A673 (cell line): ENCODE results near the gene ECSCR. TPM values are rescaled to one million over a fixed set of nuclear protein-coding genes. Genes with fewer than 3 reads are reported as not detected.

Experiments used
- BruUV-seq: library from RNA; stranded (reverse); fragments of 400-500 nt; replicated peaks from 2 replicates; lab custom pipeline; 2021; lab: Mats Ljungman, UMichigan
- CTCF ChIA-PET: fragments of 300-600 bp; sonication (Branson Sonifier 250); formaldehyde crosslinking; loops from one replicate; lab custom pipeline; 2022; ENCODE audit warnings: antibody characterized with exemption; lab: Charles Lee
- POLR2A ChIA-PET: fragments of 300-600 bp; sonication (Branson Sonifier 250); formaldehyde crosslinking; loops from one replicate; lab custom pipeline; 2022; ENCODE audit warnings: antibody characterized with exemption; ENCODE audit not compliant: low non-redundant PET; lab: Charles Lee
- DNase-seq: peaks from one replicate; pipeline ENCODE4 v3.0.0-alpha.2; 2015; ENCODE audit warnings: low spot score
- H3K27ac ChIP-seq: fragments of 200-600 bp; sonication (generic); 2 replicates; pipeline ENCODE4 v1.5.1; 2016; ENCODE audit warnings: mixed run types, low read depth, mild to moderate bottlenecking, mixed read lengths, antibody characterized with exemption, low read length; ENCODE audit not compliant: poor library complexity, severe bottlenecking
- H3K27me3 ChIP-seq: fragments of 200-600 bp; sonication (generic); replicated peaks from 2 replicates; pipeline ENCODE4 v1.6.1; 2017; ENCODE audit warnings: mixed run types, low read depth, mild to moderate bottlenecking, mixed read lengths, antibody characterized with exemption, low read length; ENCODE audit not compliant: insufficient read depth, poor library complexity
- H3K36me3 ChIP-seq: fragments of 200-600 bp; sonication (generic); 2 replicates; pipeline ENCODE4 v1.6.1; 2016; ENCODE audit warnings: mixed run types, mild to moderate bottlenecking, mixed read lengths, antibody characterized with exemption, low read length; ENCODE audit not compliant: insufficient read depth, poor library complexity, severe bottlenecking
- H3K4me1 ChIP-seq: fragments of 200-600 bp; sonication (generic); 2 replicates; pipeline ENCODE4 v1.6.1; 2017; ENCODE audit warnings: mixed run types, mild to moderate bottlenecking, mixed read lengths, antibody characterized with exemption, low read length; ENCODE audit not compliant: insufficient read depth, poor library complexity, severe bottlenecking
- H3K4me3 ChIP-seq: fragments of 200-600 bp; sonication (generic); 2 replicates; pipeline ENCODE4 v1.5.1; 2016; ENCODE audit warnings: low read depth, mixed run types, mild to moderate bottlenecking, mixed read lengths, low read length; ENCODE audit not compliant: poor library complexity, severe bottlenecking
- H3K9me3 ChIP-seq: fragments of 200-600 bp; sonication (generic); 2 replicates; pipeline ENCODE4 v1.6.1; 2016; ENCODE audit warnings: mixed run types, low read depth, mild to moderate bottlenecking, mixed read lengths, antibody characterized with exemption, low read length; ENCODE audit not compliant: poor library complexity, severe bottlenecking
- EZH2 ChIP-seq: fragments of 200-600 bp; sonication (generic); IDR thresholded peaks from 2 replicates; pipeline ENCODE4 v1.6.1; 2017; ENCODE audit warnings: borderline replicate concordance, low read depth, mild to moderate bottlenecking, mixed read lengths, antibody characterized with exemption, low read length; ENCODE audit not compliant: poor library complexity, severe bottlenecking
- intact Hi-C: fragments of 100-400 bp; cut with micrococcal nuclease; formaldehyde crosslinking; loops from one replicate; pipeline ENCODE4 v1.10.0; 2022; ENCODE audit not compliant: unreplicated experiment
- total RNA-seq: library from RNA; stranded (reverse); gene quantifications from 2 replicates; pipeline ENCODE4 v1.2.3, GENCODE V29; 2021
- TF ChIP-seq, protein P1 (sequence below): fragments of 300-800, 200-600 bp; sonication (generic); conservative IDR thresholded peaks from 2 replicates; pipeline ENCODE4 v1.5.1; 2017; ENCODE audit warnings: low read depth, mild to moderate bottlenecking, antibody characterized with exemption, low read length, moderate library complexity, mixed read lengths

Gene ECSCR
- total RNA-seq, 1 experiment from 2014 or later: 1.6 TPM

DNA sequence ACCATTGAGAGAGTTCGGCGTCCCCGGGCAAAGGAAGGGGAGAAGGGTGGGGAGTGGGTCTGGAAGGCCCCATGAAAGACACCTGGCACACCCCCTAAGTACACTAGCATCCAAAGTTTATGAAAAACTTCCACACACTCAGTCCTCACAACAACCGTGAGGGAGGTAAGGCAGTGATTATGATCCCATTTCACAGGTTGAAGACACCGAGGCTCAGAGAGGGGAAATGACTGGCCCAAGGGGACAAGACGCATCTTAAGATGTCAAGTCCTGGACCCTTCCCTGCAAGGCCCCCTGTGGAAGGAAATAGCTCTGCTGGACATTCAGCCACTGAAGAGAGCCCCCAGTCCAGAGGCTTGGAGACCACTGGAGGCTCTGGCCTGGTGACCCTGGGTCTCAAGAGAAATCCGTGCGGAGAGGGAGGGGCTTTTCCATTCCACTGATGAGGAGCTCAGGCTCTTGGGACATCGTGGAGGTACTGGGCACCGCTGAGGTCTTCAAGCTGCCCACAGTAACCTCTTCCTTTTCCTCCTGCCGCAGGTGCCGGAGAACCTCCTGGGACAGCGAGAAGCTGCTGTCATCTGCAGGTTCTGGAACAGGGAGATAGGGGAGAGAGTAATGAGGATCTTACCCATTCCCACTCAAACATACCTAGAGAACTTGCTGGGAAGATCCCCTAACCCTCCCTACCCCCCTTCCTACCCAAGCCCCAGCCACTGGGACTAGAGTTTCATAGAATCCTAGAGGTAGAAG lies 13.5 kb upstream of the ECSCR start:
- intact Hi-C loops: no loop called here
- TF ChIP-seq, protein P1, sequence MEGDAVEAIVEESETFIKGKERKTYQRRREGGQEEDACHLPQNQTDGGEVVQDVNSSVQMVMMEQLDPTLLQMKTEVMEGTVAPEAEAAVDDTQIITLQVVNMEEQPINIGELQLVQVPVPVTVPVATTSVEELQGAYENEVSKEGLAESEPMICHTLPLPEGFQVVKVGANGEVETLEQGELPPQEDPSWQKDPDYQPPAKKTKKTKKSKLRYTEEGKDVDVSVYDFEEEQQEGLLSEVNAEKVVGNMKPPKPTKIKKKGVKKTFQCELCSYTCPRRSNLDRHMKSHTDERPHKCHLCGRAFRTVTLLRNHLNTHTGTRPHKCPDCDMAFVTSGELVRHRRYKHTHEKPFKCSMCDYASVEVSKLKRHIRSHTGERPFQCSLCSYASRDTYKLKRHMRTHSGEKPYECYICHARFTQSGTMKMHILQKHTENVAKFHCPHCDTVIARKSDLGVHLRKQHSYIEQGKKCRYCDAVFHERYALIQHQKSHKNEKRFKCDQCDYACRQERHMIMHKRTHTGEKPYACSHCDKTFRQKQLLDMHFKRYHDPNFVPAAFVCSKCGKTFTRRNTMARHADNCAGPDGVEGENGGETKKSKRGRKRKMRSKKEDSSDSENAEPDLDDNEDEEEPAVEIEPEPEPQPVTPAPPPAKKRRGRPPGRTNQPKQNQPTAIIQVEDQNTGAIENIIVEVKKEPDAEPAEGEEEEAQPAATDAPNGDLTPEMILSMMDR: no peak
- no peak for TF ChIP-seq EZH2
- DNase-seq: no peak
- H3K27me3 ChIP-seq: no peaks in the 10 kb centered on the region
- peaks cover 14% of the 10 kb centered on the region for H3K4me1 ChIP-seq
- POLR2A ChIA-PET: no interaction called here
- no peak overlapping the region for H3K27ac ChIP-seq
- H3K4me3 ChIP-seq: no peak overlapping the region
- CTCF ChIA-PET: interaction anchor here (0.5 kb wide), 1 partner anchor 54 kb away, joined by 3 read pairs; no protein-coding TSS in a partner anchor
- no TSS peak for BruUV-seq
- H3K36me3 ChIP-seq: peaks cover 20% of the 10 kb centered on the region
- no peaks in the 10 kb centered on the region for H3K9me3 ChIP-seq

- peaks cover 14% of the 10 kb centered on the region for H3K4me1 ChIP-seq
- POLR2A ChIA-PET: no interaction called here
- H3K27me3 ChIP-seq: no peaks in the 10 kb centered on the region
- DNase-seq: peak; percentile 28
- TF ChIP-seq, protein P1: no peak
- no peak for TF ChIP-seq EZH2
- no peak overlapping the region for H3K27ac ChIP-seq
- no peak overlapping the region for H3K4me3 ChIP-seq
- H3K36me3 ChIP-seq: peaks cover 20% of the 10 kb centered on the region
- CTCF ChIA-PET: no interaction called here
- intact Hi-C loops: no loop called here
- no TSS peak for BruUV-seq
- no peaks in the 10 kb centered on the region for H3K9me3 ChIP-seq
Measured at GRCh38 chr5:139474890-139475791, 12.6 kb upstream of the ECSCR start.

DNA sequence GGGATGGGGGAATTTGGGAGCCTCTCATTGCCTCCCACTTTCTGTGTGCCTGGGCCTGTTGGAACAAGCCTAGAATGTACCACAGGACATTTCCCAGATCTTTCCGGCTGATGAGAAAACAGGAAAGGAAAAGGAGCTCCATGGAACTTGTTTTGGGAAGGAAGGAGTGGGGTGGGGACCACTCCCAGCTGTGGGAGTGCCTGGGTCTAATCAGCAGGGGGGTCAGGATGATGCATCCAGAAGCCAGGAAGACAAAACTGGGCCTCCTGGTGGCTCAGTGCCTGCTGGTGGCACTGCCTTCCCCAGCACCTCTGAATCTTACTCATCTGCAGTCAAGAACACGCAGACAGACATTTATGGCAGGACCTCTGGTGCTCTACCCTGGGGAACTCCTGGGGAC lies 11.0 kb upstream of the ECSCR start:
- Histone ChIP-seq H3K4me3 (no peak overlapping the region), H3K27me3 (no peaks in the 10 kb centered on the region), H3K36me3 (peaks cover 20% of the 10 kb centered on the region), H3K4me1 (peaks cover 14% of the 10 kb centered on the region), H3K9me3 (no peaks in the 10 kb centered on the region), H3K27ac (no peak overlapping the region)
- intact Hi-C loops: no loop called here
- DNase-seq: no peak
- CTCF ChIA-PET: no interaction called here
- BruUV-seq: no TSS peak
- TF ChIP-seq, protein P1: no peak
- no peak for TF ChIP-seq EZH2
- POLR2A ChIA-PET: no interaction called here
